Measurements from ENCODE around the gene OR9Q2.
"Not testable (repeated sequence)": the region's sequence is repeated elsewhere in the genome, so short reads cannot be mapped to it uniquely, and the experiment has no call there.

OR9Q2 gene

DNA sequence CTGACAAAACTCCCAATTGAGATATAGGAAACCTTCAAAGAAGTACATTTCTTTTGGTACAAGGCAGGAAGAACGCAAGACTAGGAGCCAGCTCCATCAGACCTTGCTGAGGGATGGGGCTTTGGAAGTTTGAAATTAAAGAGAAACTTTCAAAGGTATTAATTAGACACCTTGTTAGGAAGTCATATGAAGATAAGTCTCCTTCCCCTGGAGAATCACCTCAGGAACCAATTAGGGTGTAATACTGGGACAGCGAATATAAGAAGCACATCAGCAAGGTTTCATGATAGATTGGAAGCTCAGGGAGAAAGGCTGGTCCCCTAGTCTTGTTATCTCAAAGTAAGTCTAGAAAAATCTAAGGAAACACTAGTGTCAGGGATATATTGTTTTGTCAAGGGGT lies at the start of gene OR9Q2:
Gene OR9Q2, plus strand, starts transcription at position 301 of the 400 bp plus-strand sequence. CDS start 1,421 bp downstream, outside the sequence.
- DNase-seq: no peak

- no peak for DNase-seq
Measured at GRCh38 chr11:58142761-58143160, 46.1 kb upstream of the OR9Q2 start.

DNA sequence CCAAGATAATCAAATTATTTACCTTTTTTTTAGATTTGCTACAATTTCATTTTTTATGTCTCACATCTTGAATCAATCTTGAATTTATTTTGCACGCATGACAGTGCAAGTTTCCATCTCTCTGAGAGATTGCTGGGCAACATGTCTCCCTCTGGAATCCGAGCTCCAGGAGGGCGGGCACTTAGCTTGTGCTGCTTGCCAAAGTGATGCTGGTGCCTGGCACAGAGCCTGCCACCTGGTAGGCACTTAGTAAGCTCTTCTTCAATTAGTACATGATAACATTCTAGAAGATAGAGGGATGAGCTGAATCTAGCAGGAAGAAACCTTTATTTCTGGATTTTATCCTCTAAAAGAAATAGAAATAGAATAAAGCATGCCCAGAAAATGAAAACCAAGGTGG lies 36.1 kb upstream of the OR9Q2 start:
- DNase-seq: no peak

DNA sequence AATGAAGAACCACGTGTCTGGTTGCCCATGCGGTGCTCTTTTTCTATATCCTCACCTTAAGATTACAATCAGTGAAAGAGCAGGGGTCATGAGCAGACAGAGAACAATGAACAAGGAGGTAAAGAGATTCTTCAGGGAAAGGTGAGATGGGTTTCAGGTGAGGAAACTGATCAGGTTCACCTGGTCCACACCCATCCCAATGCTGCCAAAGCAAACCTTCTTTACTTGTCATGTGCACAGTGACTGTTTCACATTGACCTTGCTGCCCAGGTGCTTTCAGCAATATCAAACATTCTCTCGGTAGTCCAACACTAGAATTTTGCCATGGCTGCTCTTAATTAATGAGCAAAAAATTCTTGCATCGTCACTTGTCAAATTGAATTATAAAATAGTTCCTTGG lies 24.5 kb upstream of the OR9Q2 start:
- no peak for DNase-seq

DNA sequence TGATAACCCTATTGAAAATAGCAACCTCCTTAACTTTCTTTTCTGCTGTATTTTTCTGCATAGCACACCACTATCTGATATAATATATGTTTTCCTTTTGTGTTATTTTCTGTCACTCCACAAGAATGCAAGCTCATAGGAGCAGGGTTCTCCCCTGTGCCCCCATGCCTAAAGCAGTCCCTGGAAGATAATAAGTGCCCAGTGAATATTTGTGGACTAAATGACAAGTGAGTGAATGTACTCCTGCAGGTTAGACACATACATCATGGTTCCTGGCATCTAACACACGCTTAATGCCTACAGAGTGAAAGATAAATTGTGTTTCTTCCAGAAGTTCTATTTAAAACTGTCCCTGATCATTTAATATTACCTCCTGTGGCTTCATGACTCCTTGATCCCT lies 23.9 kb upstream of the OR9Q2 start:
- DNase-seq: no peak

- no peak for DNase-seq
Measured at GRCh38 chr11:58165504-58166106, 23.3 kb upstream of the OR9Q2 start.

GRCh38 chr11:58177409-58178054 lies 11.3 kb upstream of the OR9Q2 start:
- DNase-seq: no peak

- DNase-seq: no peak
Measured at GRCh38 chr11:58178444-58178843, 10.4 kb upstream of the OR9Q2 start.

DNA sequence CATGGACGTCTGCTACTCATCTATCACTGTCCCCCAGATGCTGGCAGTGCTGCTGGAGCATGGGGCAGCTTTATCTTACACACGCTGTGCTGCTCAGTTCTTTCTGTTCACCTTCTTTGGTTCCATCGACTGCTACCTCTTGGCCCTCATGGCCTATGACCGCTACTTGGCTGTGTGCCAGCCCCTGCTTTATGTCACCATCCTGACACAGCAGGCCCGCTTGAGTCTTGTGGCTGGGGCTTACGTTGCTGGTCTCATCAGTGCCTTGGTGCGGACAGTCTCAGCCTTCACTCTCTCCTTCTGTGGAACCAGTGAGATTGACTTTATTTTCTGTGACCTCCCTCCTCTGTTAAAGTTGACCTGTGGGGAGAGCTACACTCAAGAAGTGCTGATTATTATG lies 9.2 kb upstream of the OR9Q2 start:
- DNase-seq: no peak

DNA sequence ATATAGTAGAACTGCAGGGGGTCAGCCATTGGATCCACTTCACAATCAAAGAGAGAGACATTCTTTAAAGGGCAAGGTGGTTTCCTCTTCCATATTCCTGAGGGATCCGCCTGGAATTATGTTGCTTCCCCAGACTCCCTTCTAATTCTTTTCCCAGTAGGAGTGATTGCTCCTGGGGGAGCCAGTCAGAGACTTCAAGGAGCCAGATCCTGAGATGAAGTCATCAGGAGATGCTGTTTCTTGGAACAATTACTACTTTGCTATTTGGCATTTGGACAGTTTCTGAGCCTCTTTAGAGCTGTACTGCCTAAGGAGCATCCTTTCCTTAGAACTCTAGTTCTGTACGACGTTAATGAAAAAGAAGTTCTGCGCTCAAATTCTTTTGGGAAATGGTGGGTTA lies 1.9 kb upstream of the OR9Q2 start:
- no peak for DNase-seq

- no peak for DNase-seq
Measured at GRCh38 chr11:58192229-58192628, 3.4 kb downstream of the OR9Q2 start.

- DNase-seq: no peak
Measured at GRCh38 chr11:58193391-58193790, 4.5 kb downstream of the OR9Q2 start.

DNA sequence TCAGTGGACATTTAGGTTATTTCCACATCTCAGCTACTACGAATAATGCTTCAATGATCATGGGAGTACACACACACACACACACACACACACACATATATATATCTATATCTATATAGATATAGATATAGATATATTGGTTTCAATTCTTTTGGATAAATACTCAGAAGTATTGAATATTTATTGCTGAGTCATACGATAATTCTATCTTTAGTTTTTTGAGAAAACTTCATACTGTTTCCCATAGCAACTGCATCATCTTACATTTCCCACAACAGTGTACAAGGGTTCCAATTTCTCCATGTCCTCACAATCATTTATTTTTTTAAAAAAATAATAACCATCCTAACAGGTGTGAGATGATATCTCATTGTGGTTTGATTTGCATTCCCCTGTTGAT lies 7.1 kb downstream of the OR9Q2 start:
- no peak for DNase-seq

DNA sequence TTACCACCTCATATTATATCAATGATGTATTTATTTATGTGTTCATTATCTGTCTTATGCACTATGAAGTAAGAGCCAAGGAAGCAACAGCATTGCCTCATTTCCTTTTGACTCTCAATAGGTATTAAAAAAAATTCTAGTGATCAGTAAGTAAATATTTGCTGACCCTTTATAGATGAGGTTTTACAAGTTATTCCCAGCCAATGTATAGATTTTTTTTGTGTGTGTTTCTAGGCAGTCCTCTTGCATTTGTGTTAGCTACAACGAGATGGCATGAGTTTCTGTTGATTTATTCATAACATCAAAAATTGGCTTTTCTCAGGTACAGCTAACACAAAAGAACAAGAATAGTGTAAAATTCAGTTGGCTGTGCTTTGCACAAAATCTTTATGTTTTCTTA lies 10.4 kb downstream of the OR9Q2 start:
- DNase-seq: no peak

- DNase-seq: no peak
Measured at GRCh38 chr11:58204042-58204441, 15.2 kb downstream of the OR9Q2 start, which contains the start of gene OR1S2. OR1S2 (minus strand) TSS chr11:58204142; CDS start chr11:58204142, 0 bp downstream.

- DNase-seq: not testable (repeated sequence)
Measured at GRCh38 chr11:58212420-58212819, 23.6 kb downstream of the OR9Q2 start, which contains the start of gene OR1S1. OR1S1 (plus strand) TSS chr11:58212720.

- no peak for DNase-seq
Measured at GRCh38 chr11:58216476-58216875, 27.6 kb downstream of the OR9Q2 start.

DNA sequence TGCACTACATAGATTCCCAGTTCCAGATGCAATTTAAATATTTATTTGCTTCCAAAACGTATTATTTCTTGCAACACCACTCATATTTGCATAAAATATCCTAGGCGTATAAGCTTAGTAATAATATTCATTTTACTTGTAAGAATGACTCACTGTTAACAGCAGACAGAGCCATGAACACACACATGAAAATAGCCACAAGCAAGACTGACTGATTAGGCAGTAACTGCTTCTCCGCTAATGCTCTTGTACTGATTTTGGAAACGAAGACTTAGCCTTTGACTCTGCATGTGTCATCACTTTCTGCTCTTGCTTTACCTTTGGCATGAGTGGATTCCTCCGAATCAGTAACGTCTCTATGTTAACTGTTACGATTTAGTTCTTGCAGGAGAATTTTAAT lies 33.9 kb downstream of the OR9Q2 start:
- no peak for DNase-seq

DNA sequence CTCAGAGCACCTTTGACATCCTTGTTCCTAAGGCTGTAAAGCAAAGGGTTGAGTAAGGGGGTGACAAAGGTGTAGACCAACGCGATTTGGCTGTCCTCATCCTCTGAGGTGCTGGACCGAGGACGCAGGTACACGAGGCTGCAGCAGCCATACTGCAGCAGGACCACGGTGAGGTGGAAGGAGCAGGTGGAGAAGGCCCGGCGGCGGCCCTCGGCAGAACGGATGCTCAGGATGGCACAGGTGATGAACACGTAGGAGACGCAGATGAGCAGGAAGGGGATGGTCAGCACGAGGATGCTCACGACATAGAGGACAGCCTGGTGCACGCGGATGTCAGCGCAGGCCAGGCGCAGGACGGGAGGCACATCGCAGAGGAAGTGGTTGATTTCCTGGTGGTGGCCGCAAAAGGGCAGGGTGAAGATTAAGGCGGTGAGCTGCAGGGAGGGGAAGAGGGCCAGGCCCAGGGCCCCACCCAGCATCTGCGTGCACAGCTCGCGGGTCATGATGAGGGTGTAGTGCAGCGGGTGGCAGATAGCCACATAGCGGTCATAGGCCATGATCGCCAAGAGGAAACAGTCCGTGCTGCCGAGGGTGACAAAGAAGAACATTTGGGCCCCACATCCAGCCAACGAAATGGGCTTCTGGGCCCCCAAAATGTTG lies 39.2 kb downstream of the OR9Q2 start:
- DNase-seq: no peak

Measured in inflammatory macrophage treated with lipopolysaccharide for 4 hours (primary cell).